GM21381 (cell line): Measurements from ENCODE around the gene KCNAB3.
A peak's percentile ranks its signal among the peaks of the same experiment; 100 is the strongest.

Source experiments
- ATAC-seq: cut with Tn5 transposase; IDR thresholded peaks from one replicate; pipeline ENCODE4 v1.9.1; 2021; ENCODE audit warnings: mild to moderate bottlenecking, moderate library complexity; ENCODE audit not compliant: unreplicated experiment

The KCNAB3 gene

GRCh38 chr17:7943291-7943690 is 13.6 kb upstream of the KCNAB3 start:
- ATAC-seq: no peak

- no peak for ATAC-seq
Measured at GRCh38 chr17:7940743-7941142, 11.1 kb upstream of the KCNAB3 start.

- no peak for ATAC-seq
Measured at GRCh38 chr17:7940034-7940433, 10.4 kb upstream of the KCNAB3 start.

- ATAC-seq: no peak
Measured at GRCh38 chr17:7935859-7936258, 6.2 kb upstream of the KCNAB3 start.

GRCh38 chr17:7932949-7933348 is 3.3 kb upstream of the KCNAB3 start:
- ATAC-seq: no peak

- no peak for ATAC-seq
Measured at GRCh38 chr17:7932483-7932891, 2.8 kb upstream of the KCNAB3 start.

- ATAC-seq: peak; percentile 90
Measured at GRCh38 chr17:7931709-7932482, 2.2 kb upstream of the KCNAB3 start, which contains the start of the genes CNTROB and TRAPPC1. Gene CNTROB, plus strand, starts transcription at chr17:7932206. Its CDS starts 874 bp downstream, at chr17:7933080. Gene TRAPPC1, minus strand, starts transcription at chr17:7931946. Its CDS starts 117 bp downstream, at chr17:7931829.

GRCh38 chr17:7930841-7931631 is 1.4 kb upstream of the KCNAB3 start:
- no peak for ATAC-seq

GRCh38 chr17:7927596-7927995 is 2.1 kb downstream of the KCNAB3 start:
- no peak for ATAC-seq

- ATAC-seq: no peak
Measured at GRCh38 chr17:7922845-7923628, 6.6 kb downstream of the KCNAB3 start.

GRCh38 chr17:7922269-7922844 is 7.3 kb downstream of the KCNAB3 start:
- no peak for ATAC-seq

- no peak for ATAC-seq
Measured at GRCh38 chr17:7916808-7917207, 12.8 kb downstream of the KCNAB3 start.

- no peak for ATAC-seq
Measured at GRCh38 chr17:7916385-7916682, 13.3 kb downstream of the KCNAB3 start.

- peak; percentile 68 for ATAC-seq
Measured at GRCh38 chr17:7915611-7916384, 13.9 kb downstream of the KCNAB3 start, which contains the start of gene RNF227. Gene RNF227, minus strand, starts transcription at chr17:7916289. Its CDS starts 94 bp downstream, at chr17:7916195.

- ATAC-seq: peak; percentile 10
Measured at GRCh38 chr17:7915179-7915610, 14.5 kb downstream of the KCNAB3 start.

- no peak for ATAC-seq
Measured at GRCh38 chr17:7912927-7913524, 16.6 kb downstream of the KCNAB3 start.

GRCh38 chr17:7911116-7911515 is 18.5 kb downstream of the KCNAB3 start:
- no peak for ATAC-seq

- ATAC-seq: no peak
Measured at GRCh38 chr17:7910711-7911110, 18.9 kb downstream of the KCNAB3 start.

- ATAC-seq: no peak
Measured at GRCh38 chr17:7910281-7910680, 19.4 kb downstream of the KCNAB3 start.

GRCh38 chr17:7909089-7909488 is 20.6 kb downstream of the KCNAB3 start:
- no peak for ATAC-seq
